Astrocyte (in vitro differentiated cells and primary cell): ENCODE measurements around the gene ASCC3. TPM values are rescaled to one million over a fixed set of nuclear protein-coding genes. Genes with fewer than 3 reads are reported as not detected.

ENCODE experiments used
- DNase-seq: peaks from one replicate; pipeline ENCODE4 v3.0.0-alpha.2; 2010; ENCODE audit warnings: low read depth
- FAIRE-seq: peaks from 2 replicates; lab custom pipeline; 2011; peaks lifted over from hg19 to GRCh38; lab: Jason Lieb, UNC
- H2AFZ ChIP-seq: 2 replicates; pipeline ENCODE4 v1.6.0; 2012; ENCODE audit warnings: low read depth, low read length, inconsistent platforms
- H3K27ac ChIP-seq: 2 replicates; pipeline ENCODE4 v1.5.1; 2011; ENCODE audit warnings: low read depth, low read length, inconsistent platforms
- H3K27me3 ChIP-seq: 2 replicates; pipeline ENCODE4 v1.6.0; 2011; ENCODE audit warnings: low read length, inconsistent platforms; ENCODE audit not compliant: insufficient read depth
- H3K36me3 ChIP-seq: 2 replicates; pipeline ENCODE4 v1.5.1; 2011; ENCODE audit warnings: low read length, inconsistent platforms; ENCODE audit not compliant: insufficient read depth
- H3K4me1 ChIP-seq: 2 replicates; pipeline ENCODE4 v1.5.1; 2011; ENCODE audit warnings: low read length, inconsistent platforms; ENCODE audit not compliant: insufficient read depth
- H3K4me2 ChIP-seq: 2 replicates; pipeline ENCODE4 v1.6.0; 2012; ENCODE audit warnings: low read length, inconsistent platforms
- H3K4me3 ChIP-seq: 2 replicates; pipeline ENCODE4 v1.5.1; 2011; ENCODE audit warnings: low read depth, mild to moderate bottlenecking, low read length, inconsistent platforms; ENCODE audit not compliant: insufficient read depth
- H3K79me2 ChIP-seq: 2 replicates; pipeline ENCODE4 v1.6.0; 2012; ENCODE audit warnings: mild to moderate bottlenecking, low read length, inconsistent platforms; ENCODE audit not compliant: insufficient read depth
- H3K9ac ChIP-seq: 2 replicates; pipeline ENCODE4 v1.6.0; 2012; ENCODE audit warnings: mild to moderate bottlenecking, low read length, inconsistent platforms
- H3K9me3 ChIP-seq: 2 replicates; pipeline ENCODE4 v1.5.1; 2012; ENCODE audit warnings: low read depth, mild to moderate bottlenecking, low read length, inconsistent platforms; ENCODE audit not compliant: insufficient read depth
- H4K20me1 ChIP-seq: 2 replicates; pipeline ENCODE4 v1.6.0; 2012; ENCODE audit warnings: low read length, inconsistent platforms; ENCODE audit not compliant: insufficient read depth
- H3K27ac Mint-ChIP-seq: one replicate; pipeline ENCODE4 v1.8.0; 2021; ENCODE audit warnings: mild to moderate bottlenecking, mixed read lengths; ENCODE audit not compliant: unreplicated experiment
- H3K27me3 Mint-ChIP-seq: one replicate; pipeline ENCODE4 v1.8.0; 2021; ENCODE audit warnings: low read depth, mixed read lengths; ENCODE audit not compliant: unreplicated experiment
- H3K36me3 Mint-ChIP-seq: one replicate; pipeline ENCODE4 v1.8.0; 2021; ENCODE audit warnings: low read depth, mixed read lengths; ENCODE audit not compliant: unreplicated experiment
- H3K4me1 Mint-ChIP-seq: one replicate; pipeline ENCODE4 v1.8.0; 2021; ENCODE audit warnings: low read depth, mixed read lengths; ENCODE audit not compliant: unreplicated experiment
- H3K4me3 Mint-ChIP-seq: one replicate; pipeline ENCODE4 v1.8.0; 2021; ENCODE audit warnings: mild to moderate bottlenecking, moderate library complexity, mixed read lengths; ENCODE audit not compliant: unreplicated experiment
- H3K9me3 Mint-ChIP-seq: one replicate; pipeline ENCODE4 v1.8.0; 2021; ENCODE audit warnings: mild to moderate bottlenecking, mixed read lengths; ENCODE audit not compliant: unreplicated experiment
- CTCF ChIP-seq: IDR thresholded peaks from 2 replicates; pipeline ENCODE4 v1.5.1; 2011; ENCODE audit warnings: low read depth, mild to moderate bottlenecking, inconsistent platforms, low read length, moderate library complexity; ENCODE audit not compliant: insufficient read depth
- EZH2 ChIP-seq: IDR thresholded peaks from 2 replicates; pipeline ENCODE4 v1.6.1; 2012; ENCODE audit warnings: mild to moderate bottlenecking, low read length, inconsistent platforms; ENCODE audit not compliant: insufficient read depth
- total RNA-seq: library from RNA; stranded (reverse); gene quantifications from 2 replicates; pipeline ENCODE4 v1.2.1, GENCODE V29; 2021

Gene ASCC3
- total RNA-seq, 1 donor from 2014 or later, result 138 TPM

- no peaks in the 10 kb centered on the region for H3K9me3 Mint-ChIP-seq
- Histone ChIP-seq H3K27ac (no peak overlapping the region), H3K4me3 (no peak overlapping the region), H3K9me3 (no peaks in the 10 kb centered on the region), H3K27me3 (no peaks in the 10 kb centered on the region), H3K9ac (no peak overlapping the region), H3K36me3 (peaks cover 3% of the 10 kb centered on the region), H3K4me1 (no peaks in the 10 kb centered on the region), H4K20me1 (no peaks in the 10 kb centered on the region), H3K4me2 (no peak overlapping the region), H2AFZ (no peak overlapping the region), H3K79me2 (no peaks in the 10 kb centered on the region)
- H3K36me3 Mint-ChIP-seq, result peaks cover 8% of the 10 kb centered on the region
- H3K27me3 Mint-ChIP-seq, result no peaks in the 10 kb centered on the region
- TF ChIP-seq EZH2 (no peak), CTCF (no peak)
- H3K4me3 Mint-ChIP-seq, result no peak overlapping the region
- DNase-seq, result no peak
- H3K4me1 Mint-ChIP-seq, result no peaks in the 10 kb centered on the region
- FAIRE-seq, result no peak
- H3K27ac Mint-ChIP-seq, result no peak overlapping the region
These were observed 269.0 kb downstream of the ASCC3 start for GRCh38 chr6:100612094-100612493.

GRCh38 chr6:100599088-100599770 lies 281.9 kb downstream of the ASCC3 start:
- no peaks in the 10 kb centered on the region for H3K4me1 ChIP-seq
- peaks cover 9% of the 10 kb centered on the region for H3K36me3 ChIP-seq
- FAIRE-seq (no peak), DNase-seq (no peak)
- TF ChIP-seq CTCF (no peak), EZH2 (no peak)
- Mint-ChIP-seq H3K27me3 (no peaks in the 10 kb centered on the region), H3K4me3 (no peak overlapping the region), H3K9me3 (no peaks in the 10 kb centered on the region), H3K36me3 (peaks cover 16% of the 10 kb centered on the region), H3K4me1 (no peaks in the 10 kb centered on the region), H3K27ac (no peak overlapping the region)
- no peak overlapping the region for H3K9ac ChIP-seq
- no peak overlapping the region for H2AFZ ChIP-seq
- no peaks in the 10 kb centered on the region for H3K9me3 ChIP-seq
- H3K79me2 ChIP-seq, result no peaks in the 10 kb centered on the region
- H3K27me3 ChIP-seq, result no peaks in the 10 kb centered on the region
- H4K20me1 ChIP-seq, result no peaks in the 10 kb centered on the region
- H3K4me2 ChIP-seq, result no peak overlapping the region
- no peak overlapping the region for H3K4me3 ChIP-seq
- no peak overlapping the region for H3K27ac ChIP-seq

GRCh38 chr6:100595456-100595855 lies 285.7 kb downstream of the ASCC3 start:
- H3K4me3 Mint-ChIP-seq, result no peak overlapping the region
- H3K79me2 ChIP-seq, result no peaks in the 10 kb centered on the region
- no peak overlapping the region for H3K27ac Mint-ChIP-seq
- TF ChIP-seq EZH2 (no peak), CTCF (no peak)
- H3K9ac ChIP-seq, result no peak overlapping the region
- no peaks in the 10 kb centered on the region for H3K4me1 Mint-ChIP-seq
- H3K27ac ChIP-seq, result no peak overlapping the region
- H3K9me3 ChIP-seq, result no peaks in the 10 kb centered on the region
- H3K27me3 ChIP-seq, result no peaks in the 10 kb centered on the region
- H3K4me3 ChIP-seq, result no peak overlapping the region
- no peak for DNase-seq
- H3K4me1 ChIP-seq, result no peaks in the 10 kb centered on the region
- H2AFZ ChIP-seq, result no peak overlapping the region
- FAIRE-seq, result no peak
- no peak overlapping the region for H3K4me2 ChIP-seq
- no peaks in the 10 kb centered on the region for H3K9me3 Mint-ChIP-seq
- H3K36me3 Mint-ChIP-seq, result peaks cover 10% of the 10 kb centered on the region
- peaks cover 6% of the 10 kb centered on the region for H3K36me3 ChIP-seq
- no peaks in the 10 kb centered on the region for H4K20me1 ChIP-seq
- no peaks in the 10 kb centered on the region for H3K27me3 Mint-ChIP-seq
